Endometrium (tissue), 2 donors: Measurements from ENCODE around the gene RSRC1.
"Not testable (repeated sequence)": the region's sequence is repeated elsewhere in the genome, so short reads cannot be mapped to it uniquely, and the experiment has no call there.

ENCODE experiments used
- FAIRE-seq: peaks from 2 replicates; lab custom pipeline; 2012; peaks lifted over from hg19 to GRCh38; lab: Jason Lieb, UNC
- donor health status: control.
- donor health status: control.

RSRC1 gene

GRCh38 chr3:158329696-158330441 is 220.0 kb downstream of the RSRC1 start:
- FAIRE-seq: not testable (repeated sequence)

GRCh38 chr3:158330870-158331269 is 221.0 kb downstream of the RSRC1 start:
- FAIRE-seq: no peak

GRCh38 chr3:158333736-158334135 is 223.8 kb downstream of the RSRC1 start:
- no peak for FAIRE-seq

- no peak for FAIRE-seq
Measured at GRCh38 chr3:158337110-158337509, 227.2 kb downstream of the RSRC1 start.

GRCh38 chr3:158339638-158340037 is 229.7 kb downstream of the RSRC1 start:
- FAIRE-seq: no peak

- FAIRE-seq: not testable (repeated sequence)
Measured at GRCh38 chr3:158340951-158341350, 231.1 kb downstream of the RSRC1 start.

GRCh38 chr3:158347966-158348365 is 238.1 kb downstream of the RSRC1 start:
- FAIRE-seq: no peak

- no peak for FAIRE-seq
Measured at GRCh38 chr3:158350971-158351370, 241.1 kb downstream of the RSRC1 start.

- FAIRE-seq: no peak
Measured at GRCh38 chr3:158352551-158352950, 242.7 kb downstream of the RSRC1 start.

- no peak for FAIRE-seq
Measured at GRCh38 chr3:158354713-158355112, 244.8 kb downstream of the RSRC1 start.

GRCh38 chr3:158355623-158356588 is 246.0 kb downstream of the RSRC1 start:
- FAIRE-seq: no peak

GRCh38 chr3:158359339-158359738 is 249.4 kb downstream of the RSRC1 start:
- FAIRE-seq: no peak

- FAIRE-seq: no peak
Measured at GRCh38 chr3:158360756-158361448, 251.0 kb downstream of the RSRC1 start.

GRCh38 chr3:158368271-158368670 is 258.4 kb downstream of the RSRC1 start:
- FAIRE-seq: no peak

GRCh38 chr3:158369279-158369678 is 259.4 kb downstream of the RSRC1 start:
- no peak for FAIRE-seq

- FAIRE-seq: no peak
Measured at GRCh38 chr3:158379517-158379916, 269.6 kb downstream of the RSRC1 start.

GRCh38 chr3:158381262-158381868 is 271.5 kb downstream of the RSRC1 start:
- no peak for FAIRE-seq

GRCh38 chr3:158382479-158382878 is 272.6 kb downstream of the RSRC1 start:
- peak; percentile 15 for FAIRE-seq

- FAIRE-seq: no peak
Measured at GRCh38 chr3:158384019-158384418, 274.1 kb downstream of the RSRC1 start.

GRCh38 chr3:158395421-158395820 is 285.5 kb downstream of the RSRC1 start:
- no peak for FAIRE-seq

GRCh38 chr3:158402590-158402989 is 292.7 kb downstream of the RSRC1 start:
- FAIRE-seq: no peak

GRCh38 chr3:158403013-158403412 is 293.1 kb downstream of the RSRC1 start:
- no peak for FAIRE-seq
